ENCODE measurements around the gene ZNF714.

Gene ZNF714

DNA sequence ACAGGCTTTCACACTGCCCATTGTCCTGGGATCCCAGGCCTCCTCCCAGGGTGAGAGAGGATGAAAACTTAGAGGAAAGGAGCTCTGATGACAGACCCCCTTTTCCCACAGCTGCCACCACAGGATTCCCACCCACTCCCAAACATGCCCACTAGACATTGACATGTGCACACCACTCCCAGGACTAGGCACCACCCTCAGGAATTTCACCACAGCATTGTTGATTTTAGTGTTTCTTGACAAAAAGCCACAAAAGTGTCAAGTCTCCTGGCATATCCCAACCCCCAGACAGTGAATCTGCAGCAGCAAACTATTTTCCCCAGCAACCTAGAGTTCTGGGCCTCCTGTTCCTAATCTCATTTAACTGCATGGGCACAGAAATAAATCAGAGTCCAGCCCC is 10.1 kb downstream of the ZNF714 start:
- Histone ChIP-seq H3K4me2 (no peak overlapping the region), H3K4me1 (no peaks in the 10 kb centered on the region), H4K20me1 (no peaks in the 10 kb centered on the region; a peak in 1 of 22 replicates), H3K27me3 (no peaks in the 10 kb centered on the region), H3K4me3 (no peak overlapping the region), H3K9ac (no peak overlapping the region), H3K36me3 (peaks cover 11 to 69% (median 46%) of the 10 kb centered on the region in 11 experiments; a peak in 21 of 22 replicates), H3K27ac (no peak overlapping the region), H3K9me3 (replicated peaks in 1 of 11) (peaks cover 0 to 6% (median 0%) of the 10 kb centered on the region in 11 experiments; a peak in 2 of 22 replicates)
- TF ChIP-seq Cebpa-rat (IDR thresholded peaks at IDR 0.05), result no peak

DNA sequence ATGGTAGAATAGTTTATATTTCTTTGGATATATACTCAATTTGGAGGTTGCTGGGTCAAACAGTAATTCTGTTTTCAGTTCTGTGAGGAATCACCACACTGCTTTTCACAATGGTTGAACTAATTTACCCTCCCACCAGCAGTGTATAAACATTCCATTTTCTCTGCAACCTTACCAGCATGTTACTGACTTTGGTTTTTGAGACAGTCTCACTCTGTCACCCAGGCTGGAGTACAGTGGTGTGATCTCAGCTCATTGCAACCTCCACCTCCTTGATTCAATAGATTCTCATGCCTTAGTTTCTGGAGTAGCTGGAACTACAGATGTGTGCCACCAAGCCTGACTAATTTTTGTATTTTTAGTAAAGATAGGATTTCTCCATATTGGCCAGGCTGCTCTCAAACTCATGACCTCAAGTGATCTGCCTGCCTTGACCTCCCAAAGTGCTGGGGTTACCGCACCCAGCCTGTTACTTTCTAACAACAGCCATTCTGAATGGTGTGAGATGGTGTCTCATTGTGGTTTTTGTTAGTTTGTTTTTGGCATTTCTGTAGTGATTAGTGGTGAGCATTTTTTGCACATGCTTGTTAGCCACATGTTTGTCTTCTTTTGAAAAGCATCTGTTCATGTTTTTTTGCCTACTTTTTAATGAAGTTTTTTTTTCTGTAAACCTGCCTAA is 12.5 kb downstream of the ZNF714 start:
- Histone ChIP-seq H3K36me3 (peaks cover 18 to 77% (median 54%) of the 10 kb centered on the region in 11 experiments; a peak in 21 of 22 replicates), H3K27me3 (no peaks in the 10 kb centered on the region), H3K4me2 (no peak overlapping the region), H3K9ac (no peak overlapping the region), H4K20me1 (no peaks in the 10 kb centered on the region; a peak in 1 of 22 replicates), H3K4me1 (no peaks in the 10 kb centered on the region), H3K27ac (no peak overlapping the region), H3K4me3 (no peak overlapping the region), H3K9me3 (replicated peaks in 1 of 11) (peaks cover 0 to 6% (median 0%) of the 10 kb centered on the region in 11 experiments; a peak in 2 of 22 replicates)
- no peak for TF ChIP-seq Cebpa-rat (IDR thresholded peaks at IDR 0.05)

DNA sequence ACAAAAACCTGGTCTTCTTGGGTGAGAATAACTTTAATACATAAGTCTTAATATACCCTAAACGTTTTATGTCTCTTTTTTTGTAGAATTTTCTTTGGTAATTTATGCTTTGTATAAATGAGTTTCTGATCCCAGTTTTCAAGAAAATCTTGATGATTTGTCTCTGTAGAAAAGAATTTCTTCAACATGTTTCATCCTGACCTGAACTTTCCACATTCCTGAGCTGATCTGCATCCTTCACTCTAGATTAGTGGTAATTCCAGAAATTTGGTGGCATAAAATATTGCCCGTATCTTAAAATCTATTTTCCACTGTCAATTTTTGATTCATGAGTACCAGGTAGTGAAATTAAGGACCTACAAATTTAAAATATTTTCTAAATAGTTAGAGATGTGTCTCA is 16.3 kb downstream of the ZNF714 start:
- Histone ChIP-seq H3K4me3 (no peak overlapping the region), H3K4me2 (no peak overlapping the region), H3K36me3 (peaks cover 23 to 83% (median 62%) of the 10 kb centered on the region in 11 experiments), H3K27ac (no peak overlapping the region), H3K9me3 (replicated peaks in 1 of 11) (peaks cover 0 to 6% (median 0%) of the 10 kb centered on the region in 11 experiments; a peak in 2 of 22 replicates), H3K9ac (no peak overlapping the region), H4K20me1 (no peaks in the 10 kb centered on the region; a peak in 1 of 22 replicates), H3K27me3 (no peaks in the 10 kb centered on the region), H3K4me1 (no peaks in the 10 kb centered on the region)
- no peak for TF ChIP-seq Cebpa-rat (IDR thresholded peaks at IDR 0.05)

DNA sequence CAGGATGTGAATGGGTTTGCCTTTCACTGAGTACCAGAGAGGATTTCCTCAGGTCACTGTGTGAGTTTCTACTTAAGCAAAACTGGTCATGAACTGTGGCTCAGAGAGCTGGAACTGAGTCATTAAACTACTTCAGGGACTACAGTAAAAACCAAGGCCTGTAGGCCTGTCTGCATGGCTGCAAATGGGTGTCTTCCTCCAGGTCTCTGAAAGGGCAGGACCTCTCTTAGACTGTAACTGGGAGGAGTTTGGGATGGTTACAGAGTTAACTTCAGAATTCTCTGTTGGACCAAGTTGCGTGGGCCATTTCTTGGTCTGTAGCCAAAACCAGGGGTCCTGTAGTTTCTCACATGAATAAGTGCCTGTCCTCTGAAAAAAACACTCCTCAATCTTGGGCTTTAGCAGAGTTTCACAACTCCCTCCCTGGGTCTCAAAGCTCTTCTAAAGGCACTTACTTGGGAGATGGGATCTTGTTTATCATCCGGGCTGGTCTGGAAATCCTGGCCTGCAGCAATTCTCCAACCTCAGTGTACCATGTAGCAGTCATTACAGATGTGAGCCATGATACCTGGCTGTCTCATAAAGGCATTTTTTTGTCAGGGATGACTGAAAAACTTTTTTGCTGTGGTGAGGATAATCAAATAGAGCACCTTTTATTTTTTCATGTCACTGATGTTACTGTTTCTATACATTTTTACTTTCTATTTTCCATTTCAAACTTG is 19.7 kb downstream of the ZNF714 start:
- no peak overlapping the region for H3K27ac ChIP-seq
- peaks cover 53 to 86% (median 72%) of the 10 kb centered on the region in 11 experiments for H3K36me3 ChIP-seq
- H3K9ac ChIP-seq, result no peak overlapping the region
- H3K4me3 ChIP-seq, result no peak overlapping the region
- H3K9me3 ChIP-seq (replicated peaks in 1 of 11), result peaks cover 11 to 22% (median 17%) of the 10 kb centered on the region in 11 experiments; a peak in 19 of 22 replicates
- no peak overlapping the region for H3K4me2 ChIP-seq
- no peaks in the 10 kb centered on the region for H3K4me1 ChIP-seq
- TF ChIP-seq Cebpa-rat (IDR thresholded peaks at IDR 0.05), result no peak
- H3K27me3 ChIP-seq, result no peaks in the 10 kb centered on the region
- H4K20me1 ChIP-seq, result no peaks in the 10 kb centered on the region

DNA sequence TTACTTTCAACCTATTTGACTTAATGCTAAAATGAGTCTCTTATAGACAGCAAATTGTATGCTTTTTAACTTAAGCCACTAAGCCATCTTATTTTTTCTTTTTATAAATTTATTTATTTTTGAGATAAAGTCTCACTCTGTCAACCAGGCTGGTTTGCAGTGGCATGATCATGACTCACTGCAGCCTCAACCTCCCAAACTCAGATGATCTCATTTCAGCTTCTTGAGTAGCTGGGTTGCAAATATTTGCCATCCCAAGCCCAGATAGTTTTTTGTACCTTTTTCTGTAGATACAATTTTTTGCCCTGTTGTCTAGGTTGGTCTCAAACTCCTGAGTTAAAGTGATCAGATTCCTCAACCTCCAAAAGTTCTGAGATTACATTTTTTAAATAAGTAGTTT is 27.1 kb downstream of the ZNF714 start:
- no peak overlapping the region for H3K9ac ChIP-seq
- H3K4me2 ChIP-seq, result no peak overlapping the region
- peaks cover 50 to 84% (median 64%) of the 10 kb centered on the region in 11 experiments for H3K9me3 ChIP-seq (replicated peaks in 1 of 11)
- no peak overlapping the region for H3K27ac ChIP-seq
- peaks cover 65 to 99% (median 87%) of the 10 kb centered on the region in 11 experiments for H3K36me3 ChIP-seq
- H3K4me3 ChIP-seq, result no peak overlapping the region
- no peaks in the 10 kb centered on the region for H3K27me3 ChIP-seq
- no peak for TF ChIP-seq Cebpa-rat (IDR thresholded peaks at IDR 0.05)
- no peaks in the 10 kb centered on the region for H4K20me1 ChIP-seq
- H3K4me1 ChIP-seq, result no peaks in the 10 kb centered on the region

DNA sequence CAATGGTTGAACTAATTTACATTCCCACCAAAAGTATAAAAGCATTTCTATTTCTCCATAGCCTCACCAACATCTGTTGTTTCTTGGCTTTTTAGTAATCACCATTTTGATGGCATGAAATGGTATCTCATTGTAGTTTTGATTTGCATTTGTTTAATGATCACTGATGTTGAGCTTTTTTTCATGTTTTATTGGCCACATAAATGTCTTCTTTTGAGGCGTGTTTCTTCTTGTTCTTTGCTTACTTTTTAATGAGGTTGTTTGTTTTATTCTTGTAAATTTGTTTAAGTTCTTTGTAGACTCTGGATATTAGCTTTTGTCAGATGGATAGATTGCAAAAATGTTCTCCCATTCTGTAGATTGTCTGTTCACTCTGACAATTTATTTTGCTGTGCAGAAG is 28.2 kb downstream of the ZNF714 start:
- TF ChIP-seq Cebpa-rat (IDR thresholded peaks at IDR 0.05), result no peak
- H3K9me3 ChIP-seq (replicated peaks in 1 of 11), result peaks cover 52 to 86% (median 70%) of the 10 kb centered on the region in 11 experiments
- no peaks in the 10 kb centered on the region for H3K4me1 ChIP-seq
- H4K20me1 ChIP-seq, result no peaks in the 10 kb centered on the region
- peaks cover 64 to 95% (median 85%) of the 10 kb centered on the region in 11 experiments for H3K36me3 ChIP-seq
- no peak overlapping the region for H3K27ac ChIP-seq
- no peaks in the 10 kb centered on the region for H3K27me3 ChIP-seq
- no peak overlapping the region for H3K9ac ChIP-seq
- H3K4me2 ChIP-seq, result no peak overlapping the region
- H3K4me3 ChIP-seq, result no peak overlapping the region

DNA sequence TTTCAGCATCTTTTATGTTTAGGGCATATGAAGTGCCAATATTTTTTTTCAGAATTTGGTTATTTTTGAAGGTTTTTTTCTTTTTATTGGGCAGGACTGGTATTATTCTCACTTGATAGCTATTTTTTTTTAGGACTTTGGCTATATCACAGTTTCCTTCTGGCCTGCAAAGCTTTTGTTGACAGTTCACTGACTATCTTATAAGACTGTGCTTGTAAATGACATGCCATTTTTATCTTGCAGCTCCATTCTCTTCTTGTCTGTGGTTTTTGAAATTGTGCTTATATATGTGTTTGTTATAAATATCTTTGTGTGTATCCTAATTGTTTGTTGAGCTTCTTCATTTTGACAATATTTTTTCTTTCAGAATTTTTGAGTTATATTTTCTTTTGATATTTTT is 33.4 kb downstream of the ZNF714 start:
- Histone ChIP-seq H3K9ac (no peak overlapping the region), H3K9me3 (replicated peaks in 1 of 11) (peaks cover 68 to 84% (median 77%) of the 10 kb centered on the region in 11 experiments), H3K4me1 (no peaks in the 10 kb centered on the region), H3K36me3 (peaks cover 68 to 93% (median 83%) of the 10 kb centered on the region in 11 experiments), H3K4me2 (no peak overlapping the region), H3K27ac (no peak overlapping the region), H3K4me3 (no peak overlapping the region), H3K27me3 (no peaks in the 10 kb centered on the region), H4K20me1 (no peaks in the 10 kb centered on the region)
- TF ChIP-seq Cebpa-rat (IDR thresholded peaks at IDR 0.05), result no peak

DNA sequence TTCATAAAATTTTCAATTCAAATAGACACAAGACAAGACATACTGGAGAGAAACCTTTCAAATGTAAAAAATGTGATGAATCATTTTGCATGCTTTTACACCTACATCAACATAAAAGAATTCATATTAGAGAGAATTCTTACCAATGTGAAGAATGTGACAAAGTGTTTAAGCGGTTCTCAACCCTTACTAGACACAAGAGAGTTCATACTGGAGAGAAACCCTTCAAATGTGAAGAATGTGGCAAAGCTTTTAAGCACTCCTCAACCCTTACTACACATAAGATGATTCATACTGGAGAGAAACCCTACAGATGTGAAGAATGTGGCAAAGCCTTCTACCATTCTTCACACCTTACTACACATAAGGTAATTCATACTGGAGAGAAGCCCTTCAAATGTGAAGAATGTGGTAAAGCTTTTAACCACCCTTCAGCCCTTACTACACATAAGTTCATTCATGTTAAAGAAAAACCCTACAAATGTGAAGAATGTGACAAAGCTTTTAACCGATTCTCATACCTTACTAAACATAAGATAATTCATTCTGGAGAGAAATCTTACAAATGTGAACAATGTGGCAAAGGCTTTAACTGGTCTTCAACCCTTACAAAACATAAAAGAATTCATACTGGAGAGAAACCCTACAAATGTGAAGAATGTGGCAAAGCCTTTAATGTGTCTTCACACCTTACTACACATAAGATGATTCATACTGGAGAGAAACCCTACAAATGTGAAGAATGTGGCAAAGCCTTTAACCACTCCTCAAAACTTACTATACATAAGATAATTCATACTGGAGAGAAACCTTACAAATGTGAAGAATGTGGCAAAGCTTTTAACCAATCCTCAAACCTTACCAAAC is 35.3 kb downstream of the ZNF714 start:
- H4K20me1 ChIP-seq, result no peaks in the 10 kb centered on the region
- peaks cover 60 to 70% (median 63%) of the 10 kb centered on the region in 11 experiments for H3K9me3 ChIP-seq (replicated peaks in 1 of 11)
- H3K4me2 ChIP-seq, result no peak overlapping the region
- H3K36me3 ChIP-seq, result peaks cover 60 to 90% (median 77%) of the 10 kb centered on the region in 11 experiments
- no peak for TF ChIP-seq Cebpa-rat (IDR thresholded peaks at IDR 0.05)
- H3K9ac ChIP-seq, result no peak overlapping the region
- H3K27ac ChIP-seq, result no peak overlapping the region
- H3K27me3 ChIP-seq, result no peaks in the 10 kb centered on the region
- no peak overlapping the region for H3K4me3 ChIP-seq
- no peaks in the 10 kb centered on the region for H3K4me1 ChIP-seq

DNA sequence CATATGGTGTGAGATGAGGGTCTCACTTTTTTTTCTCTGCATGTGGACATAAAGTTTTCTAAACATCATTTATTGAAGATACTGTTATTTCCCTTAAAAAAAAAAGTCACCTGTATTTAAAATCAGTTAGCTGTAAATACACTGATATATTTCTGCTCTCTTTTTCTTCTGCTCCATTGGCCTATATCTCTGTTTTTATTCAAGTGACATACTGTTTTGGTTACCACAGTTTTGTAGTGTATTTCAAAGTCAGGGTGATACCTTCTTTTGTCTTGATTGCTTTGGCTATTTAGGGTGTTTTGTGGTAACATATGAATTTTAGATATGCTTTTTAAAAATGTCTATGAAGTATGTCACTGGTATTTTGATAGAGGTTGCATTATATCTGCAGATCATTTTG is 44.1 kb downstream of the ZNF714 start:
- Histone ChIP-seq H3K9ac (no peak overlapping the region), H3K27ac (no peak overlapping the region), H3K4me3 (no peak overlapping the region), H3K4me2 (no peak overlapping the region), H3K9me3 (replicated peaks in 1 of 11) (peaks cover 11 to 29% (median 25%) of the 10 kb centered on the region in 11 experiments; a peak in 20 of 22 replicates), H3K36me3 (peaks cover 6 to 20% (median 14%) of the 10 kb centered on the region in 11 experiments; a peak in 21 of 22 replicates), H3K4me1 (no peaks in the 10 kb centered on the region), H3K27me3 (no peaks in the 10 kb centered on the region), H4K20me1 (no peaks in the 10 kb centered on the region)
- TF ChIP-seq Cebpa-rat (IDR thresholded peaks at IDR 0.05), result no peak

Measured in BLaER1 treated with 17β-estradiol and CSF1 and Interleukin-3, amounts not matched to agents 10 nM and 100 nM (cell line).